NCI-H345 (cell line): Measurements from ENCODE around the gene SKOR1.

ENCODE experiments used
- DNase-seq: peaks from one replicate; lab custom pipeline; 2025; lab: John Stamatoyannopoulos, UW

SKOR1 gene

GRCh38 chr15:67796196-67797127 is 28.8 kb upstream of the SKOR1 start:
- DNase-seq, result no peak

GRCh38 chr15:67799801-67800205 is 25.5 kb upstream of the SKOR1 start:
- no peak for DNase-seq

GRCh38 chr15:67801142-67801541 is 24.2 kb upstream of the SKOR1 start:
- no peak for DNase-seq

GRCh38 chr15:67801926-67802914 is 23.1 kb upstream of the SKOR1 start:
- DNase-seq, result no peak

GRCh38 chr15:67803299-67803698 is 22.0 kb upstream of the SKOR1 start:
- no peak for DNase-seq

- no peak for DNase-seq
Observed at GRCh38 chr15:67803996-67804843, 21.1 kb upstream of the SKOR1 start.

- DNase-seq, result no peak
Observed at GRCh38 chr15:67805008-67805665, 20.2 kb upstream of the SKOR1 start.

GRCh38 chr15:67805666-67806516 is 19.4 kb upstream of the SKOR1 start:
- peak; percentile 19 for DNase-seq

GRCh38 chr15:67806536-67806935 is 18.8 kb upstream of the SKOR1 start:
- DNase-seq, result no peak

- no peak for DNase-seq
Observed at GRCh38 chr15:67807141-67807540, 18.2 kb upstream of the SKOR1 start.

GRCh38 chr15:67807836-67808235 is 17.5 kb upstream of the SKOR1 start:
- DNase-seq, result no peak

GRCh38 chr15:67808821-67809220 is 16.5 kb upstream of the SKOR1 start:
- no peak for DNase-seq

GRCh38 chr15:67809441-67809840 is 15.9 kb upstream of the SKOR1 start:
- no peak for DNase-seq

GRCh38 chr15:67809866-67810265 is 15.4 kb upstream of the SKOR1 start:
- DNase-seq, result no peak

GRCh38 chr15:67812241-67812644 is 13.1 kb upstream of the SKOR1 start:
- DNase-seq, result no peak

GRCh38 chr15:67813104-67813634 is 12.1 kb upstream of the SKOR1 start:
- DNase-seq, result no peak

- no peak for DNase-seq
Observed at GRCh38 chr15:67815036-67815592, 10.2 kb upstream of the SKOR1 start.

- DNase-seq, result no peak
Observed at GRCh38 chr15:67816668-67817067, 8.6 kb upstream of the SKOR1 start.

GRCh38 chr15:67818464-67818863 is 6.8 kb upstream of the SKOR1 start:
- DNase-seq, result no peak

GRCh38 chr15:67819636-67820035 is 5.7 kb upstream of the SKOR1 start:
- no peak for DNase-seq
